Spleen (tissue), 11 donors: Measurements from ENCODE around the gene ABLIM3. TPM values are rescaled to one million over a fixed set of nuclear protein-coding genes. Genes with fewer than 3 reads are reported as not detected.
A peak's percentile ranks its signal among the peaks of the same experiment; 100 is the strongest.

Source experiments
- DNase-seq: peaks from one replicate; pipeline ENCODE4 v3.0.0-alpha.2; 2020
- H3K27ac ChIP-seq, 8 donors: fragments of 200-600 bp; sonication (generic) in 7 of 8; 1 replicate in 4 of 8; 2 replicates in 4 of 8; pipeline versions ENCODE4 v1.5.0 to v1.8.0; 2016 to 2021; ENCODE audit warnings: inconsistent platforms in 4 of 8, mild to moderate bottlenecking in 4 of 8, moderate library complexity in 1 of 8
- H3K27me3 ChIP-seq, 7 donors: fragments of 200-600 bp; sonication (generic) in 6 of 7; replicated peaks in 1 of 7; 1 replicate in 4 of 7; 2 replicates in 3 of 7; pipeline versions ENCODE4 v1.5.0 to v1.8.0; 2016 to 2021; ENCODE audit warnings: inconsistent platforms in 3 of 7, mild to moderate bottlenecking in 1 of 7
- H3K36me3 ChIP-seq, 6 donors: fragments of 200-600 bp; sonication (generic) in 5 of 6; 1 replicate in 4 of 6; 2 replicates in 2 of 6; pipeline versions ENCODE4 v1.5.0 to v1.8.0; 2016 to 2021; ENCODE audit warnings: inconsistent platforms in 2 of 6
- H3K4me1 ChIP-seq, 6 donors: fragments of 200-600 bp; sonication (generic) in 5 of 6; 1 replicate in 3 of 6; 2 replicates in 3 of 6; pipeline versions ENCODE4 v1.5.0 to v1.8.0; 2016 to 2021; ENCODE audit warnings: inconsistent platforms in 3 of 6
- H3K4me3 ChIP-seq, 8 donors: fragments of 200-600 bp; sonication (generic) in 7 of 8; 1 replicate in 4 of 8; 2 replicates in 4 of 8; pipeline versions ENCODE4 v1.5.0 to v1.8.0; 2016 to 2021; ENCODE audit warnings: inconsistent platforms in 4 of 8, mild to moderate bottlenecking in 4 of 8, moderate library complexity in 2 of 8
- H3K9me3 ChIP-seq, 8 donors: fragments of 200-600 bp; sonication (generic) in 7 of 8; 1 replicate in 4 of 8; 2 replicates in 4 of 8; pipeline versions ENCODE4 v1.5.0 to v1.8.0; 2016 to 2021; ENCODE audit warnings: inconsistent platforms in 4 of 8
- POLR2A ChIP-seq, 3 donors: fragments of 450-650 bp; IDR thresholded peaks; one replicate each; pipeline ENCODE4 v1.5.1; 2017; ENCODE audit warnings: antibody characterized with exemption in 3 of 3, mild to moderate bottlenecking in 1 of 3
- POLR2AphosphoS5 ChIP-seq, 3 donors: sonication (generic); formaldehyde crosslinking; IDR thresholded peaks; one replicate each; pipeline ENCODE4 v1.5.1; 2017; ENCODE audit warnings: antibody characterized with exemption in 3 of 3
- WGBS, 5 donors: extraction: QIAGEN DNeasy Blood & Tissue Kit in 3 of 5; methylation state at CpG; one replicate each; pipeline versions ENCODE4 v1.1.5 to v1.1.7; 2013 to 2018; 5-methylcytosine and 5-hydroxymethylcytosine counted together
- intact Hi-C: fragments of 100-400 bp; cut with DNase I; formaldehyde crosslinking; loops from one replicate; pipeline ENCODE4 v1.15.0; 2023; ENCODE audit warnings: low total_unique reads
- polyA plus RNA-seq, 3 donors: library from polyadenylated mRNA; stranded (reverse); fragments of 200-250 nt; gene quantifications; one replicate each; pipeline ENCODE4 v1.2.1, GENCODE V29; 2013
- total RNA-seq, 7 donors: library from RNA; depleted of rRNA in 3 of 7; stranded (reverse); fragments of >200 nt in 3 of 7; fragmentation: NEBNext Ultra II Directional in 4 of 7; extraction: Animal tissue kit (Norgen Biotek cat#: 25700) in 4 of 7; gene quantifications; one replicate each; pipeline versions ENCODE4 v1.1.0 to v1.2.1, GENCODE V29; 2016 to 2021
- TF ChIP-seq, protein P1 (sequence below), 11 experiments: fragments of 200-600 bp in 7 of 11; fragments of 450-650 bp in 4 of 11; sonication (generic) in 4 of 11; IDR thresholded peaks in 8 of 11; conservative IDR thresholded peaks in 3 of 11; 1 replicate in 7 of 11; 2 replicates in 4 of 11; pipeline versions ENCODE4 v1.4.0 to v1.8.0; 2016 to 2021; ENCODE audit warnings: antibody characterized with exemption in 11 of 11, inconsistent platforms in 4 of 11, mild to moderate bottlenecking in 1 of 11
- donor health status: healthy with polysubstance abuse.
- donor health status: DM: no; HTN: no; CAD: no; lungs with moderate emphysema.
- donor health status: DM: no; HTN: no; CAD: no.
- donor health status: Bipolar disorder and iron deficiency.
- donor health status: healthy.
- donor health status: DM: no; HTN: no; CAD: no.
- donor health status: DM: yes; HTN: yes; CAD: no.

The ABLIM3 gene
- total and polyA plus RNA-seq, 10 donors = 3.3 to 32.9 (median 13.6) TPM

DNA sequence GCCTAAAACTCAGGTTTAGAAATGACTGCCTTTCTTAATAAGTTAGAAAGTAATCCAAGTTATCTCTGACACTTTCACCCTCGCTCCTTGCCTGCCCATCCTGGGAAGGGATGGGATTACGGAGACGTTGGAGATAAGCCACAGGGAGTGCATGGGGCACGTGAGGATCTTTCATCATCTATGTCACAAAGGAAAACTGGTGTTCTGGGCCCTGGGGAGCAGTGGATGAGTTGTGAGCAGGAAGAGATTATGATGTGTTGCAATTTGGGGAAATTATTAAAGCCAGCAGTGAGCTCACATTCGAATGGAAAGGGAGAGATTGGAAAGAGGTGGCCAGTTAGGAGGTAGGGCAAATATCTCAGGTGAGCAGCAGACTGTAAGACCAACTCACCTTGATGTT lies 143.2 kb downstream of the ABLIM3 start:
- H3K36me3 ChIP-seq = no peaks in the 10 kb centered on the region
- no peak overlapping the region for H3K4me3 ChIP-seq
- DNase-seq = no peak
- whole genome bisulfite sequencing, 5 donors = 38 to 62% (median 52%) methylated on average over 5 of the region's 5 CpGs
- intact Hi-C loops = no loop called here
- H3K27me3 ChIP-seq = peaks cover 0 to 6% (median 0%) of the 10 kb centered on the region in 7 donors
- TF ChIP-seq POLR2AphosphoS5 (IDR thresholded peaks at IDR 0.05) (no peak), POLR2A (IDR thresholded peaks at IDR 0.05) (no peak)
- TF ChIP-seq, protein P1, sequence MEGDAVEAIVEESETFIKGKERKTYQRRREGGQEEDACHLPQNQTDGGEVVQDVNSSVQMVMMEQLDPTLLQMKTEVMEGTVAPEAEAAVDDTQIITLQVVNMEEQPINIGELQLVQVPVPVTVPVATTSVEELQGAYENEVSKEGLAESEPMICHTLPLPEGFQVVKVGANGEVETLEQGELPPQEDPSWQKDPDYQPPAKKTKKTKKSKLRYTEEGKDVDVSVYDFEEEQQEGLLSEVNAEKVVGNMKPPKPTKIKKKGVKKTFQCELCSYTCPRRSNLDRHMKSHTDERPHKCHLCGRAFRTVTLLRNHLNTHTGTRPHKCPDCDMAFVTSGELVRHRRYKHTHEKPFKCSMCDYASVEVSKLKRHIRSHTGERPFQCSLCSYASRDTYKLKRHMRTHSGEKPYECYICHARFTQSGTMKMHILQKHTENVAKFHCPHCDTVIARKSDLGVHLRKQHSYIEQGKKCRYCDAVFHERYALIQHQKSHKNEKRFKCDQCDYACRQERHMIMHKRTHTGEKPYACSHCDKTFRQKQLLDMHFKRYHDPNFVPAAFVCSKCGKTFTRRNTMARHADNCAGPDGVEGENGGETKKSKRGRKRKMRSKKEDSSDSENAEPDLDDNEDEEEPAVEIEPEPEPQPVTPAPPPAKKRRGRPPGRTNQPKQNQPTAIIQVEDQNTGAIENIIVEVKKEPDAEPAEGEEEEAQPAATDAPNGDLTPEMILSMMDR (IDR thresholded peaks at IDR 0.05 in 8 of 11, conservative IDR thresholded peaks at IDR 0.05 in 3 of 11) = no peak
- H3K27ac ChIP-seq = no peak overlapping the region
- H3K9me3 ChIP-seq = no peaks in the 10 kb centered on the region
- H3K4me1 ChIP-seq = peaks cover 0 to 28% (median 7%) of the 10 kb centered on the region in 6 donors

GRCh38 chr5:149285153-149285552 lies 143.9 kb downstream of the ABLIM3 start:
- H3K9me3 ChIP-seq = no peaks in the 10 kb centered on the region
- H3K4me1 ChIP-seq = peaks cover 0 to 26% (median 7%) of the 10 kb centered on the region in 6 donors
- TF ChIP-seq POLR2A (IDR thresholded peaks at IDR 0.05) (no peak), POLR2AphosphoS5 (IDR thresholded peaks at IDR 0.05) (no peak)
- TF ChIP-seq, protein P1 (IDR thresholded peaks at IDR 0.05 in 8 of 11, conservative IDR thresholded peaks at IDR 0.05 in 3 of 11) = no peak
- no peak for DNase-seq
- no peak overlapping the region for H3K27ac ChIP-seq
- peaks cover 0 to 6% (median 0%) of the 10 kb centered on the region in 7 donors for H3K27me3 ChIP-seq
- WGBS, 5 donors = 79 to 95% (median 91%) methylated on average over 1 of the region's 1 CpG
- H3K4me3 ChIP-seq = no peak overlapping the region
- H3K36me3 ChIP-seq = no peaks in the 10 kb centered on the region
- intact Hi-C loops = no loop called here

DNA sequence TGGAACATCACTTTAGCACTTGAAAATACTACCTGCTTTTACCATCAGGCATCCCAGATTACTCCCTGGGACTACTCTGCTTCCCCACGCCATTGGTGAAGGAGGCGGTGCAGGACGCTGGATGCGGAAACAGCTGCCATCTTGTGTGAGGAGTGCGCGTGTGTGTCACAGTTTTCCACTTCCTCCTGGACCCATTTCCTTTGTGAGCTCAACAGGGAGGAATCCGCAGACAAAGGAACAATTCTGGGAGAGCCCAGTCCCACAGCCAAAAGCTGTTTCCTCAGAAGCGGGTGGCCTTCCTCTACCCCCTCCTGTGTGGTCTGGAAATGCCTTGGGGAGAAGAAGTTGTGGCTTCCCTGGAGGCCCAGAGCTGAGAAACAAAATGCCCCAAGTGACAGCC lies 147.1 kb downstream of the ABLIM3 start:
- TF ChIP-seq POLR2A (IDR thresholded peaks at IDR 0.05) (no peak), POLR2AphosphoS5 (IDR thresholded peaks at IDR 0.05) (peak in 2 of 3 donors; percentile 30 to 46)
- TF ChIP-seq, protein P1 (IDR thresholded peaks at IDR 0.05 in 8 of 11, conservative IDR thresholded peaks at IDR 0.05 in 3 of 11) = no peak
- no peaks in the 10 kb centered on the region for H3K36me3 ChIP-seq
- 46 to 69% (median 52%) methylated on average over 8 of the region's 8 CpGs for whole genome bisulfite sequencing, 5 donors

DNA sequence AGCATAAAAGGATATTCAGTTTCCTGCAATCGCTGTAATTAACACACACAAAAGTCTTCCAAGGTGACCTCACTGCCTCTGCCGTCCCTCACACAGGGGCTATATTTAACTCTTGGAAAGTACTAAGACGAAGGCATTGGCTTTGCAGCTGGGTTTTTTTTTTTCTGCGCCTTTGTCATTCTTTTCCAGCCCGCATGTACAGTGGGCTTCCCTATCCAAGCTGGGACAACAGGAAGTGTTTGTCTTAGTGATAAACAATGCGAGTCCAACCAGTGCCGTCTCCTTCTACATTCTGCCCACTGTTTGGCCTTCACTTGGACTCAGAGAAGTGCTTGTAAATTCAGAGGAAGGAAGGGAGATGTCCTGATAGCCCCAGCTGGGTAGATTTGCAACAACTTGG lies 148.0 kb downstream of the ABLIM3 start:
- Histone ChIP-seq H3K27me3 (no peaks in the 10 kb centered on the region), H3K27ac (peak overlapping the region in 6 of 8 donors; percentile 6 to 67 (median 36)), H3K36me3 (no peaks in the 10 kb centered on the region), H3K4me1 (peaks cover 0 to 17% (median 6%) of the 10 kb centered on the region in 6 donors), H3K9me3 (no peaks in the 10 kb centered on the region), H3K4me3 (no peak overlapping the region)
- intact Hi-C loops = no loop called here
- DNase-seq = no peak
- TF ChIP-seq POLR2AphosphoS5 (IDR thresholded peaks at IDR 0.05) = peak in 1 of 3 donors; percentile 27
- no peak for TF ChIP-seq POLR2A (IDR thresholded peaks at IDR 0.05)
- 13 to 33% (median 20%) methylated on average over 6 to 7 of the region's 7 CpGs for WGBS, 5 donors

More for the DNA sequence above, 147.1 kb downstream of the ABLIM3 start:
- no peaks in the 10 kb centered on the region for H3K27me3 ChIP-seq
- peaks cover 0 to 23% (median 6%) of the 10 kb centered on the region in 6 donors for H3K4me1 ChIP-seq
- intact Hi-C loops = no loop called here
- no peaks in the 10 kb centered on the region for H3K9me3 ChIP-seq
- peak overlapping the region in 7 of 8 donors; percentile 6 to 67 (median 44) for H3K27ac ChIP-seq
- no peak for DNase-seq
- no peak overlapping the region for H3K4me3 ChIP-seq
